GM12864 (cell line): ENCODE measurements around the gene HAVCR2.
A peak's percentile ranks its signal among the peaks of the same experiment; 100 is the strongest.

Experiments used
- DNase-seq: peaks from one replicate; pipeline ENCODE4 v3.0.0-alpha.2; 2011; ENCODE audit warnings: low read depth
- H3K4me3 ChIP-seq: 2 replicates; pipeline ENCODE4 v1.5.1; 2011; ENCODE audit warnings: mild to moderate bottlenecking, low read depth, low read length, control low read depth
- TF ChIP-seq, protein P1 (sequence below): IDR thresholded peaks from 2 replicates; pipeline ENCODE4 v1.5.1; 2011; ENCODE audit warnings: low read depth, mild to moderate bottlenecking, moderate library complexity, low read length, control low read depth, inconsistent platforms; ENCODE audit errors: missing control alignments

The HAVCR2 gene

DNA sequence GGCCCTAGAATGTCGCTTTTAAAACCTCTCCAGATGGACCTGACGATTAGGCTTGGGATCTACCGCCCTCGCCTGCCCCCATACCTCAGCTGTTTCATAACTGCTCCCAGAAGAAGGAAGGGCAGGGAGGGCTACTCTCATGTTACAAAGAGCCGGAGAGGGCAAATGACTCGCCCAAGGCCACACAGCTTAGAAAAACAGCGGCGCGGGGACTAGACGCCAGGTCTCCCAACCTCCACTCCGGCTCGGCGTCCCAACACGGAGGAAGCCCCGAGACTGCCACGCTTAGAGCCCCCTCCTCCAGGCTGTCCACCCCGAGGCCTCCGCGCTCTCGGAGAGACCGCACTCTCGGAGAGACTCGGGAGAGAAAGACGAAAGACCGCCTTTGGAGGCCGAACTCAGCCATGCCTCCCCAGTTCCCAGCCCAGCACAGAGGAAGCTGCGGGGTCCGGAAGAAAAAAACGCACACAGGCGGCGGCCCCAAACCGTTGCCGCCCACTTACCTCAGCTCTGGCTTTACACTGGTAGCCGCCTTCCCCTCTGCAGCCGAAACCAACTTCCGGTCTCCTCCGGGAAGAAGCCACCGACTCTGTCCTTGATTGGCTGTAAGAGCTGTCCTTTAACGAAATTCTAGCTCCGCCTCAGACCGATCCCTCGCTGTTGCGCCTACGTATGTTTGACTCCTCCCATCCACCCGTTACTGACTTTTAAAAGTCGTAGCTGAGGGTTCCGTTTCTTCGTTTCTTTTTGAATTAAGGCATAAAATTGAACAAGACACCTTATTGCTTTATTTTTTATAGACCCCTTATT is 33.7 kb upstream of the HAVCR2 start, which contains the start of gene MED7:
MED7 (minus strand) TSS at position 549 of the 810 bp plus-strand sequence. CDS start 3,434 bp downstream, outside the sequence.
- peak; percentile 100 for DNase-seq
- peak within 1 kb of the TSS; percentile 96 for H3K4me3 ChIP-seq
- TF ChIP-seq, protein P1, sequence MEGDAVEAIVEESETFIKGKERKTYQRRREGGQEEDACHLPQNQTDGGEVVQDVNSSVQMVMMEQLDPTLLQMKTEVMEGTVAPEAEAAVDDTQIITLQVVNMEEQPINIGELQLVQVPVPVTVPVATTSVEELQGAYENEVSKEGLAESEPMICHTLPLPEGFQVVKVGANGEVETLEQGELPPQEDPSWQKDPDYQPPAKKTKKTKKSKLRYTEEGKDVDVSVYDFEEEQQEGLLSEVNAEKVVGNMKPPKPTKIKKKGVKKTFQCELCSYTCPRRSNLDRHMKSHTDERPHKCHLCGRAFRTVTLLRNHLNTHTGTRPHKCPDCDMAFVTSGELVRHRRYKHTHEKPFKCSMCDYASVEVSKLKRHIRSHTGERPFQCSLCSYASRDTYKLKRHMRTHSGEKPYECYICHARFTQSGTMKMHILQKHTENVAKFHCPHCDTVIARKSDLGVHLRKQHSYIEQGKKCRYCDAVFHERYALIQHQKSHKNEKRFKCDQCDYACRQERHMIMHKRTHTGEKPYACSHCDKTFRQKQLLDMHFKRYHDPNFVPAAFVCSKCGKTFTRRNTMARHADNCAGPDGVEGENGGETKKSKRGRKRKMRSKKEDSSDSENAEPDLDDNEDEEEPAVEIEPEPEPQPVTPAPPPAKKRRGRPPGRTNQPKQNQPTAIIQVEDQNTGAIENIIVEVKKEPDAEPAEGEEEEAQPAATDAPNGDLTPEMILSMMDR: no peak

- no peak overlapping the region for H3K4me3 ChIP-seq
- TF ChIP-seq, protein P1: no peak
- no peak for DNase-seq
Observed at GRCh38 chr5:157137691-157138090, 28.8 kb upstream of the HAVCR2 start.

GRCh38 chr5:157132281-157132612 is 23.4 kb upstream of the HAVCR2 start:
- no peak for DNase-seq
- TF ChIP-seq, protein P1: no peak
- no peak overlapping the region for H3K4me3 ChIP-seq

- DNase-seq: no peak
Observed at GRCh38 chr5:157130925-157131324, 22.1 kb upstream of the HAVCR2 start.

GRCh38 chr5:157121709-157122108 is 12.9 kb upstream of the HAVCR2 start:
- TF ChIP-seq, protein P1: no peak
- H3K4me3 ChIP-seq: no peak overlapping the region
- no peak for DNase-seq

More at GRCh38 chr5:157130925-157131324, 22.1 kb upstream of the HAVCR2 start:
- no peak overlapping the region for H3K4me3 ChIP-seq
- TF ChIP-seq, protein P1: no peak

DNA sequence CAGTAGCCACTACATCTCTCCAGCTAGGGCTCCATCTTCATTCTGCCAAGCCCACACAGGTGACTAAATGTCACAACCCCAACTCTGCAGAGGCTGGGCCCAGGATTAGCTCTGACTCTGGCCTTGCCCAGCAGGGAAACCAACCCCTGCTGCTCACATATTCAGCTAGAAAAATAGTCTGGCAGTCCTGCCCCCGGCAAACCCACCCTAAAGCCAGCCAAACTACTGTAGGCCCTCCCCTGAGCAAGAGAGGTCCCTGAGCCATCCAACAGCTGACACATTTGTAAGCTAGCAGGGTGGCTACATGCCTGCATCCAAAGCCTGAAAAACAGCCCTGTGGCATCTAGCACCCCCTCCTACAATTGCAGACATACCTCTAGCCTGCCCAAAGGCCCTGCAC is 11.3 kb upstream of the HAVCR2 start:
- DNase-seq: no peak
- TF ChIP-seq, protein P1: no peak
- H3K4me3 ChIP-seq: no peak overlapping the region

- no peak for DNase-seq
- TF ChIP-seq, protein P1: no peak
- H3K4me3 ChIP-seq: peak overlapping the region; percentile 18; the same call in 1 of the 2 replicates
Observed at GRCh38 chr5:157116483-157116954, 7.7 kb upstream of the HAVCR2 start.
